ENCODE measurements around the gene FARS2.

DNA sequence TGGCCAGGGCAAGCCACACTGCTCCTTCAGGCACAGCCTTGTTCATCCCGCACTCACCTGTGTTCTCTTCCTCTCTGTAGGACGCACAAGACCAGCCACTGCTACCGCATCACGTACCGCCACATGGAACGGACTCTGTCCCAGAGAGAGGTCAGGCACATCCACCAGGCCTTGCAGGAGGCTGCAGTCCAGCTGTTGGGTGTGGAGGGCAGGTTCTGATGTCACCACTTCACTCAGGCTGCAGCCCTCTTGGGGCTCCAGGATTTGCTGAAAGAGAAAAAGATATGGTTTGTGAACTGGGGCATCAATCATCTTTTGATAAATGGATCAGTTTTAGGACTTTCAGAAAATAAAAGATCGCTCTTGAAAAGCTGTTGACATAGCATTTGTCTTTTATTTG lies 509.9 kb downstream of the FARS2 start:
- no peak for TF ChIP-seq POLR2A (IDR thresholded peaks at IDR 0.05; ENCODE audit: low read length)
- no peak for TF ChIP-seq GATA1 (IDR thresholded peaks at IDR 0.05; ENCODE audit: low read depth, low read length)
